ENCODE measurements around the gene ATXN7L1.

ATXN7L1 gene

DNA sequence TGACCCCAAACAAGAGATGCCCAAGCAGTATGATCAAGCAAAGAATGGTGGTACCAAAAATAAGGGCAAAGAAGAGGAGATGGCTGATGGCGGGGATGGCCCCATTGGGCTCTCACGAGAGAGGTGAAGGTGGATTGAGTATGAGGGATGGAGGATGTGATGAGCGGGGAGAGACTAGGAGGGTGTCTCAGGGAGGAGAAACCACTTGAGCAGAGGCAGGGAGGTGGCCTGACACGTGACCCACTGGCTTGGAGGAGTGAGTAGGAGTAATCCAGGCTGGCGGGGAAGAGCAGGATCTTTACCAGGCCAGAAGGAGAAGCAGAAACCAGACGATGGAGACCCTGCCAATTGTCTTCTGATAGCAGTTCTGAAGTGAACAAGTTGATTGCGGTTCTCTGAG, 33.3 kb upstream of the ATXN7L1 start:
- no peak overlapping the region for H3K4me3 ChIP-seq (ENCODE audit: low read depth, low read length)
- ChIA-PET CTCF (no interaction called here), POLR2A (no interaction called here)
- no peaks in the 10 kb centered on the region for H3K36me3 ChIP-seq (ENCODE audit: control insufficient read depth in 2 of 2, insufficient read depth in 1 of 2, low read length in 2 of 2)
- no peak overlapping the region for H3K27ac ChIP-seq (ENCODE audit: extremely low read depth, low read depth, low read length)
- no peaks in the 10 kb centered on the region for H3K4me1 ChIP-seq (ENCODE audit: control insufficient read depth, insufficient read depth, low read length)
- TF ChIP-seq ZNF138 (tag by site-specific recombination; IDR thresholded peaks at IDR 0.05; ENCODE audit: borderline replicate concordance): no peak
- TF ChIP-seq ZBTB11 (tag by site-specific recombination; conservative IDR thresholded peaks at IDR 0.05; ENCODE audit: low read depth): no peak
- TF ChIP-seq ZNF423 (tag by site-specific recombination; IDR thresholded peaks at IDR 0.05): no peak
- no peaks in the 10 kb centered on the region for H3K9me3 ChIP-seq (ENCODE audit: control insufficient read depth, insufficient read depth, low read depth, low read length)

DNA sequence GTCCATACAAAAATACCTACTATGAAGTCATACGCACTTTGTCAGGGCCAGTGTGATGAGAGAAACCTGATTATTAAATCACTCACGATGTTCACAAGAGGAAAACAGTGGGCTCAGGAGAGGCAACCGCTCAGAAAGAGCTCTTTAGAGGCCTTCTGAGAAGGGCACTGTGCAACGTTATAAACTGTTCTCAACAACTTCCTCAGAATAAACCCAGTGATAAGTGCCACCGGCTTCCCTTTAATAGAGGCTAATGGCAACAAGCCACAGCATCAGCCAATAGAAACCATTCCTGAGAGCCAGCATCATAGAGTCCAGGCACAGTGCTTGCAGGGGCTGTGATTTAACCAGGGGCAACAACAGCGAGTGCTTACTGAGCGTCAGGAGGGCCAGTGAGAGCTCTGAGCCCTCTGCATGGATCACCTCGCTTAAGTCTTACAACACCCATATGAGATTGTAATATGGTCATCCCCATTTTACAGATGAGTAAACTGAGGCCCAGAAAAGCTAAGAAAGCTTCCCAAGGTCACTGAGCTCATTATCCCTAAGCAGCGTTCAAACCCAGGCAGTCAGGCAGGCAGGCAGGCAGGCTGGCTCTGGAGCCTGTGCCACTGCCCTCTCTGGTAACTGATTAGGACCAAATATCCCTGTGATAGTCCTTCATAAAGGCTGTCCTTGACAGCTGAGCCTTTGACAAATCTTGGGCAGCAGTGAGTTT, 30.9 kb upstream of the ATXN7L1 start:
- POLR2A ChIA-PET: no interaction called here
- H3K9me3 ChIP-seq (ENCODE audit: control insufficient read depth, insufficient read depth, low read depth, low read length): no peaks in the 10 kb centered on the region
- no peak for TF ChIP-seq RBAK (tag by site-specific recombination; IDR thresholded peaks at IDR 0.05)
- TF ChIP-seq ZNF830 (tag by site-specific recombination; IDR thresholded peaks at IDR 0.05; ENCODE audit: low read depth): no peak
- no peak for TF ChIP-seq ZNF654 (tag by site-specific recombination; IDR thresholded peaks at IDR 0.05; ENCODE audit: low read depth)
- TF ChIP-seq ZNF175 (tag by site-specific recombination; IDR thresholded peaks at IDR 0.05): no peak
- TF ChIP-seq ZNF48 (tag by site-specific recombination; IDR thresholded peaks at IDR 0.05): no peak
- no peak for TF ChIP-seq YY1 (tag by site-specific recombination; IDR thresholded peaks at IDR 0.05)
- TF ChIP-seq ZNF585B (tag by site-specific recombination; IDR thresholded peaks at IDR 0.05): no peak
- no peaks in the 10 kb centered on the region for H3K36me3 ChIP-seq (ENCODE audit: control insufficient read depth in 2 of 2, insufficient read depth in 1 of 2, low read length in 2 of 2)
- H3K27ac ChIP-seq (ENCODE audit: extremely low read depth, low read depth, low read length): no peak overlapping the region
- H3K4me3 ChIP-seq (ENCODE audit: low read depth, low read length): no peak overlapping the region
- CTCF ChIA-PET: interaction anchor here (0.6 kb wide), 2 partner anchors 142 to 149 kb away, joined by 3 read pairs; no protein-coding TSS in a partner anchor
- no peaks in the 10 kb centered on the region for H3K4me1 ChIP-seq (ENCODE audit: control insufficient read depth, insufficient read depth, low read length)

DNA sequence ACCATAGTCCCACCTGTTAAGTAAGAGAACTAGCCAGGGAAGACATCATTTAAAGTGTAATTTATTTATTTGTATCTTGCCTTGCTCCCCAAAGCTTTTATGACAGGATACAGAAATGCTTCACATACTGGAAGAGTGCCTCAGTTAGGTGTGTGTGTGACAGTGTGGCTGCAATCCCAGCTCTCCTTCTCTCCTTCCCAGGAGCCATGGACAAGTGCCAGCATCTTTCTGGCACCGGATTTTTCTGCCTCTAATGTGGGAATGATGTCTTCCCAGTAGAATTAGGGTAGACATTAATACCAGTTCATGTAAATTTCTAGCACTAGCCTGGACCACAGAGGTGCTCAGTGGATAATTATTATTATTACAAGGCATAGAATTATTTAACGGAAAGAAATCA, 30.3 kb upstream of the ATXN7L1 start:
- no peaks in the 10 kb centered on the region for H3K9me3 ChIP-seq (ENCODE audit: control insufficient read depth, insufficient read depth, low read depth, low read length)
- ChIA-PET POLR2A (no interaction called here), CTCF (no interaction called here)
- no peak overlapping the region for H3K27ac ChIP-seq (ENCODE audit: extremely low read depth, low read depth, low read length)
- H3K4me3 ChIP-seq (ENCODE audit: low read depth, low read length): no peak overlapping the region
- TF ChIP-seq ZNF214 (tag by site-specific recombination; IDR thresholded peaks at IDR 0.05; ENCODE audit: borderline replicate concordance) (no peak), ZNF133 (tag by site-specific recombination; IDR thresholded peaks at IDR 0.05) (no peak)
- TF ChIP-seq, protein P1, sequence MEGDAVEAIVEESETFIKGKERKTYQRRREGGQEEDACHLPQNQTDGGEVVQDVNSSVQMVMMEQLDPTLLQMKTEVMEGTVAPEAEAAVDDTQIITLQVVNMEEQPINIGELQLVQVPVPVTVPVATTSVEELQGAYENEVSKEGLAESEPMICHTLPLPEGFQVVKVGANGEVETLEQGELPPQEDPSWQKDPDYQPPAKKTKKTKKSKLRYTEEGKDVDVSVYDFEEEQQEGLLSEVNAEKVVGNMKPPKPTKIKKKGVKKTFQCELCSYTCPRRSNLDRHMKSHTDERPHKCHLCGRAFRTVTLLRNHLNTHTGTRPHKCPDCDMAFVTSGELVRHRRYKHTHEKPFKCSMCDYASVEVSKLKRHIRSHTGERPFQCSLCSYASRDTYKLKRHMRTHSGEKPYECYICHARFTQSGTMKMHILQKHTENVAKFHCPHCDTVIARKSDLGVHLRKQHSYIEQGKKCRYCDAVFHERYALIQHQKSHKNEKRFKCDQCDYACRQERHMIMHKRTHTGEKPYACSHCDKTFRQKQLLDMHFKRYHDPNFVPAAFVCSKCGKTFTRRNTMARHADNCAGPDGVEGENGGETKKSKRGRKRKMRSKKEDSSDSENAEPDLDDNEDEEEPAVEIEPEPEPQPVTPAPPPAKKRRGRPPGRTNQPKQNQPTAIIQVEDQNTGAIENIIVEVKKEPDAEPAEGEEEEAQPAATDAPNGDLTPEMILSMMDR (tag by site-specific recombination; IDR thresholded peaks at IDR 0.05): no peak
- no peaks in the 10 kb centered on the region for H3K36me3 ChIP-seq (ENCODE audit: control insufficient read depth in 2 of 2, insufficient read depth in 1 of 2, low read length in 2 of 2)
- no peaks in the 10 kb centered on the region for H3K4me1 ChIP-seq (ENCODE audit: control insufficient read depth, insufficient read depth, low read length)

Data from HEK293 (cell line).